Ishikawa (cell line): ENCODE results near the gene TMEM207.
A peak's percentile ranks its signal among the peaks of the same experiment; 100 is the strongest.

Source experiments
- CEBPB ChIP-seq: IDR thresholded peaks from 2 replicates; pipeline ENCODE4 v1.6.1; 2012
- RAD21 ChIP-seq: IDR thresholded peaks from 2 replicates; pipeline ENCODE4 v1.6.1; 2012; ENCODE audit warnings: low read depth
- TAF1 ChIP-seq: IDR thresholded peaks from 2 replicates; pipeline ENCODE4 v1.6.1; 2012; ENCODE audit warnings: low read depth, mild to moderate bottlenecking
- TCF12 ChIP-seq: IDR thresholded peaks from 2 replicates; pipeline ENCODE4 v1.6.1; 2012; ENCODE audit warnings: low read depth
- TF ChIP-seq, protein P1 (sequence below): IDR thresholded peaks from 2 replicates; pipeline ENCODE4 v1.6.1; 2012; ENCODE audit warnings: low read depth, mild to moderate bottlenecking

DNA sequence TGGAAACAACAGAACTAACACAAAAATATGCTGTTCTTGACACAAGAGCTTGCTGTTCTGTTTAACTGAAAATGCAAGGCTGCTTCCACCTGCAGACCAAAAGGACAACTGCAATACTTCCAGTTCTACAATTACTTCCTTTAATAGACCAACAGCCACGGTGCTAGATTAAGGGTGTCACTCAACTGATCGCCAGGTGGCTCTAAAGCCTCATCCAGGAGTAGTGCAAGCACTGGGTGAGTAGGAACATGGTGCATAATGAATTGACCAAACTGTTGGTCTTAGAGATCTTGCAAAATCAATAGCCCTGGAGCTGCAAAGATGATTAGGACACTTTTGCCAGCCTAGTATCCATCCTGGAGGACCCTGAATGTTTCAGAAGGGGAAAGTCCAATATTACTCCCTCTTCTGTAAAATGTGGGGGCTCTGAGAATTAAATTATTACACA, 65.4 kb downstream of the TMEM207 start:
- TF ChIP-seq TAF1 (no peak), TCF12 (no peak), RAD21 (peak; percentile 98), CEBPB (no peak)
- TF ChIP-seq, protein P1, sequence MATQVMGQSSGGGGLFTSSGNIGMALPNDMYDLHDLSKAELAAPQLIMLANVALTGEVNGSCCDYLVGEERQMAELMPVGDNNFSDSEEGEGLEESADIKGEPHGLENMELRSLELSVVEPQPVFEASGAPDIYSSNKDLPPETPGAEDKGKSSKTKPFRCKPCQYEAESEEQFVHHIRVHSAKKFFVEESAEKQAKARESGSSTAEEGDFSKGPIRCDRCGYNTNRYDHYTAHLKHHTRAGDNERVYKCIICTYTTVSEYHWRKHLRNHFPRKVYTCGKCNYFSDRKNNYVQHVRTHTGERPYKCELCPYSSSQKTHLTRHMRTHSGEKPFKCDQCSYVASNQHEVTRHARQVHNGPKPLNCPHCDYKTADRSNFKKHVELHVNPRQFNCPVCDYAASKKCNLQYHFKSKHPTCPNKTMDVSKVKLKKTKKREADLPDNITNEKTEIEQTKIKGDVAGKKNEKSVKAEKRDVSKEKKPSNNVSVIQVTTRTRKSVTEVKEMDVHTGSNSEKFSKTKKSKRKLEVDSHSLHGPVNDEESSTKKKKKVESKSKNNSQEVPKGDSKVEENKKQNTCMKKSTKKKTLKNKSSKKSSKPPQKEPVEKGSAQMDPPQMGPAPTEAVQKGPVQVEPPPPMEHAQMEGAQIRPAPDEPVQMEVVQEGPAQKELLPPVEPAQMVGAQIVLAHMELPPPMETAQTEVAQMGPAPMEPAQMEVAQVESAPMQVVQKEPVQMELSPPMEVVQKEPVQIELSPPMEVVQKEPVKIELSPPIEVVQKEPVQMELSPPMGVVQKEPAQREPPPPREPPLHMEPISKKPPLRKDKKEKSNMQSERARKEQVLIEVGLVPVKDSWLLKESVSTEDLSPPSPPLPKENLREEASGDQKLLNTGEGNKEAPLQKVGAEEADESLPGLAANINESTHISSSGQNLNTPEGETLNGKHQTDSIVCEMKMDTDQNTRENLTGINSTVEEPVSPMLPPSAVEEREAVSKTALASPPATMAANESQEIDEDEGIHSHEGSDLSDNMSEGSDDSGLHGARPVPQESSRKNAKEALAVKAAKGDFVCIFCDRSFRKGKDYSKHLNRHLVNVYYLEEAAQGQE: no peak
